Measurements from ENCODE around the gene PIGZ. TPM values are rescaled to one million over a fixed set of nuclear protein-coding genes. Genes with fewer than 3 reads are reported as not detected.

The PIGZ gene
- total and polyA plus RNA-seq, 9 of the 15 experiments (the other 6 are each of a cell fraction or from before 2014, with no cell fraction given) = 0.15 to 1.8 (median 0.76) TPM

DNA sequence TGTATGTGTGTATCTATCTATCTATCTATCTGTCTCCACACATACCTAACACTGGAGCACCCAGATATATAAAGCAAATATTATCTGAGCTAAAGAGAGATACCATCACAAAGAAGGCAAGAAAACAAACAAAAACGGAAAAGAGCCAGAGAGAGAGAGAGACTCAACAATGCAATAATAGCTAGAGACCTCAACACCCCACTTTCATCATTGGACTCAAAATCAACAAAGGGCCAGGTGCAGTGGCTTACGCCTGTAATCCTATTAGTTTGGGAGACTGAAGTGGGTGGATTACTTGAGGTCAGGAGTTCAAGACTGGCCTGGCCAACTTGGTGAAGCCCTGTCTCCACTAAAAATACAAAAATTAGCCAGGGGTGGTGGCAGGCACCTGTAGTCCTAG lies 49.7 kb downstream of the PIGZ start (continued):
- no peak for TF ChIP-seq GTF2F1 (IDR thresholded peaks at IDR 0.05; ENCODE audit: low read depth, low read length)

DNA sequence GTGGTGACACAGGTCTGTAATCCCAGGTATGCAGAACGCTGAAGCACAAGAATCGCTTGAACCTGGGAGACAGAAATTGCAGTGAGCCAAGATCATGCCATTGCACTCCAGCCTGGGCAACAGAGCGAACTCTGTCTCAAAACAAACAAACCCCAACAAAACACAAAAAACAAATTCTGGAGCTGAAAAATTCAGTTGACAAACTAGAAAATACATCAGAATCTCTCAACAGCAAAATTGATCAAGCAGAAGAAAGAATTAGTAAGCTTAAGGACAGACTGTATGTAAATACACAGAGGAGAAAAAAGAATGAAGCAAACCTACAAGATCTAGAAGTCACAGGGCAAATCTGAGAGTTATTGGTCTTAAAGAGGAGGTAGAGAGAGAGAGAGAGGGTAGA lies 51.6 kb downstream of the PIGZ start:
- CTCF ChIA-PET (ENCODE audit: low intra/inter-chr PET ratio) = no interaction called here
- no peaks in the 10 kb centered on the region for H3K27me3 ChIP-seq (ENCODE audit: control insufficient read depth in 2 of 2, insufficient read depth in 2 of 2, low read length in 2 of 2)
- H3K9me3 ChIP-seq (replicated peaks; ENCODE audit: control insufficient read depth, insufficient read depth, low read depth, low read length) = no peaks in the 10 kb centered on the region; the same call in 1 of the 2 replicates
- DNase-seq (ENCODE audit: extremely low read depth in 1 of 4, low spot score in 3 of 4) (no peak), ATAC-seq (no peak), FAIRE-seq (no peak)
- H2AFZ ChIP-seq (ENCODE audit: low read depth, low read length) = no peak overlapping the region
- POLR2A ChIA-PET = no interaction called here
- H3K4me1 ChIP-seq (replicated peaks in 1 of 2; ENCODE audit: control insufficient read depth in 2 of 2, insufficient read depth in 2 of 2, low read length in 2 of 2) = no peaks in the 10 kb centered on the region
- H3K79me2 ChIP-seq (ENCODE audit: control insufficient read depth, insufficient read depth, low read length) = no peaks in the 10 kb centered on the region; the same call in 2 of the 3 replicates
- H3K9me1 ChIP-seq (ENCODE audit: control insufficient read depth, insufficient read depth, low read length) = no peaks in the 10 kb centered on the region
- no peaks in the 10 kb centered on the region for H4K20me1 ChIP-seq (replicated peaks; ENCODE audit: control insufficient read depth, insufficient read depth, low read length)
- H3K9ac ChIP-seq (ENCODE audit: insufficient read depth in 1 of 2, low read depth in 2 of 2, low read length in 2 of 2) = no peak overlapping the region
- H3K4me2 ChIP-seq (ENCODE audit: insufficient read depth, low read length) = no peak overlapping the region
- peaks cover 43% of the 10 kb centered on the region for H3K36me3 ChIP-seq (ENCODE audit: control insufficient read depth, insufficient read depth, low read length)
- in situ Hi-C loops (cut with MboI) (no loop called here), intact Hi-C loops (cut with micrococcal nuclease) (no loop called here)
- 100% methylated on average over 3 of the region's 3 CpGs for WGBS (ENCODE audit: insufficient coverage, low coverage, missing lambda C conversion rate)
- no peak overlapping the region for H3K27ac ChIP-seq (ENCODE audit: extremely low read depth, low read depth, low read length)
- no peak overlapping the region for H3K4me3 ChIP-seq
- TF ChIP-seq, protein P1, sequence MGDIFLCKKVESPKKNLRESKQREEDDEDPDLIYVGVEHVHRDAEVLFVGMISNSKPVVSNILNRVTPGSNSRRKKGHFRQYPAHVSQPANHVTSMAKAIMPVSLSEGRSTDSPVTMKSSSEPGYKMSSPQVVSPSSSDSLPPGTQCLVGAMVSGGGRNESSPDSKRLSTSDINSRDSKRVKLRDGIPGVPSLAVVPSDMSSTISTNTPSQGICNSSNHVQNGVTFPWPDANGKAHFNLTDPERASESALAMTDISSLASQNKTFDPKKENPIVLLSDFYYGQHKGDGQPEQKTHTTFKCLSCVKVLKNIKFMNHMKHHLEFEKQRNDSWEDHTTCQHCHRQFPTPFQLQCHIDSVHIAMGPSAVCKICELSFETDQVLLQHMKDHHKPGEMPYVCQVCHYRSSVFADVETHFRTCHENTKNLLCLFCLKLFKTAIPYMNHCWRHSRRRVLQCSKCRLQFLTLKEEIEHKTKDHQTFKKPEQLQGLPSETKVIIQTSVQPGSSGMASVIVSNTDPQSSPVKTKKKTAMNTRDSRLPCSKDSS (IDR thresholded peaks at IDR 0.05; ENCODE audit: low read depth, partially characterized antibody) = peak; percentile 36
- TF ChIP-seq, protein P2, sequence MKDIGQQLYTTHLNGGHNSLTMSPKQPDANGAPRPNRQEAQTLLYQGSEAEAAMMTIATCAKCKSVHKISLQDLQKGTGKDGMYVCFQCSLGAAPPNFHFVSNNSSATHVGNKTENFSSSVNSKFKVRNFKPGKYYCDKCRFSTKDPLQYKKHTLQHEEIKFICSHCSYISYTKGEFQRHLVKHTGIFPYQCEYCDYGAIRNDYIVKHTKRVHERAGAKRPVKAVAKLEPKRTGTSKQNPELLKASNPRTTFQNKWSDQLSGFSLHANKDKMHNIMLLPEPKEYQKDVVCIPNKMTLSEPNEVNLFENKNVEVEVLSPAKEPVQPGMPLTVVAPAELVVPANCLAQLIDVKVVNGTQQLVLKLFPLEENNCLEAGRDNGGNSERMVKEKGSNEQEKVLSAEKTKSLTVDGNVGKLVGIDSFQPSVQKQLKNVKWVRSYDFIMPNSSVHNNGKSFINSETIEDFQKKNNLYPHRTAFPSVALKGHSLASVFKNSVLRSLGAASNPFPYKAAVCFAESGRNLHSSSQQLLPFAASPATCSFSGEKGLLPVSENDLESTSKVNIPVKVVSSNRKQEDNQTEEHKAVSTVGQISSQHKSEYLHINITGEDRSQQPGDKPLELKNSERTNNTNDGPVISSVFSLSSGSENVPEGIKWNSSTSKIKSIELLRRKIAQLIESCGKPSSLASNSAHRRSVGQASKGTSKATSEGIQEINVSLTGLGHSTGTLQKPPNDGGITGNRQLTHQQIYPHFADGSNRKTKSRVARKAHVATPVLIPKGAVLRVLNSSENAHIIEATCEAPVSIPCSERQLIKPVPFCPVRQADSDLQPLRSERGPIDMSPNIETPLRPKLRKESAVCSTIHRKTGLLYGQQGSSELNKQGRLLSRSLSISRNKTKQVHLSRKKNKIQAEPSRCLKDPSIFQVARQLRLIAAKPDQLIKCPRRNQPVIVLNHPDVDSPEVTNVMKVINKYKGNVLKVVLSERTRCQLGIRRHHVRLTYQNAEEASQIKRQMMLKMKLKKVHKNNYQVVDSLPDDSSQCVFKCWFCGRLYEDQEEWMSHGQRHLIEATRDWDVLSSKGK (CRISPR knock-in tag; IDR thresholded peaks at IDR 0.05) = no peak
- no TSS peak for BruUV-seq (replicated peaks)
